H9 (cell line): ENCODE results near the gene KANK2. TPM values are rescaled to one million over a fixed set of nuclear protein-coding genes. Genes with fewer than 3 reads are reported as not detected.

Source experiments
- DNase-seq: peaks from one replicate; pipeline ENCODE4 v3.0.0-alpha.2; 2017
- H2AFZ ChIP-seq: one replicate; pipeline ENCODE4 v1.6.1; 2013; ENCODE audit warnings: mild to moderate bottlenecking, low read length, control low read depth, moderate library complexity
- H2AK5ac ChIP-seq: 2 replicates; pipeline ENCODE4 v1.6.1; 2013; ENCODE audit warnings: low read length, control low read depth, mixed read lengths; ENCODE audit not compliant: insufficient read length
- H2BK120ac ChIP-seq: one replicate; pipeline ENCODE4 v1.6.1; 2013; ENCODE audit warnings: low read depth, mild to moderate bottlenecking, low read length, control low read depth, inconsistent platforms; ENCODE audit not compliant: poor library complexity, severe bottlenecking
- H2BK12ac ChIP-seq: 2 replicates; pipeline ENCODE4 v1.6.1; 2013; ENCODE audit warnings: low read length, control low read depth, mixed read lengths, low read depth; ENCODE audit not compliant: insufficient read length
- H2BK15ac ChIP-seq: 2 replicates; pipeline ENCODE4 v1.6.1; 2013; ENCODE audit warnings: low read depth, low read length, control low read depth
- H2BK20ac ChIP-seq: one replicate; pipeline ENCODE4 v1.6.1; 2013; ENCODE audit warnings: low read depth, mild to moderate bottlenecking, low read length, control low read depth, inconsistent platforms; ENCODE audit not compliant: poor library complexity, severe bottlenecking
- H2BK5ac ChIP-seq: 2 replicates; pipeline ENCODE4 v1.6.1; 2013; ENCODE audit warnings: low read length, control low read depth, mixed read lengths; ENCODE audit not compliant: insufficient read length
- H3K14ac ChIP-seq: 2 replicates; pipeline ENCODE4 v1.6.1; 2013; ENCODE audit warnings: low read length, control low read depth; ENCODE audit not compliant: insufficient read depth
- H3K18ac ChIP-seq: 2 replicates; pipeline ENCODE4 v1.6.1; 2013; ENCODE audit warnings: low read depth, mild to moderate bottlenecking, mixed read lengths, low read length, control low read depth; ENCODE audit not compliant: insufficient read length
- H3K23ac ChIP-seq: 2 replicates; pipeline ENCODE4 v1.6.1; 2013; ENCODE audit warnings: low read length, control low read depth, mixed read lengths, low read depth; ENCODE audit not compliant: insufficient read length
- H3K23me2 ChIP-seq: 2 replicates; pipeline ENCODE4 v1.6.1; 2013; ENCODE audit warnings: low read depth, mild to moderate bottlenecking, mixed read lengths, low read length, control low read depth; ENCODE audit not compliant: insufficient read length, poor library complexity, severe bottlenecking
- H3K27ac ChIP-seq: 2 replicates; pipeline ENCODE4 v1.5.1; 2013; ENCODE audit warnings: low read length, control low read depth, mixed read lengths, low read depth; ENCODE audit not compliant: insufficient read length
- H3K27me3 ChIP-seq: 2 replicates; pipeline ENCODE4 v1.6.1; 2013; ENCODE audit warnings: low read length, control low read depth, inconsistent platforms; ENCODE audit not compliant: insufficient read depth
- H3K4ac ChIP-seq: 2 replicates; pipeline ENCODE4 v1.6.1; 2013; ENCODE audit warnings: low read depth, mild to moderate bottlenecking, control low read depth, inconsistent platforms, low read length, moderate library complexity
- H3K4me1 ChIP-seq: 2 replicates; pipeline ENCODE4 v1.6.1; 2013; ENCODE audit warnings: low read length, control low read depth, inconsistent platforms; ENCODE audit not compliant: insufficient read depth
- H3K4me2 ChIP-seq: 2 replicates; pipeline ENCODE4 v1.6.1; 2013; ENCODE audit warnings: low read length, control low read depth, mixed read lengths; ENCODE audit not compliant: insufficient read length, insufficient read depth
- H3K56ac ChIP-seq: 2 replicates; pipeline ENCODE4 v1.6.1; 2013; ENCODE audit warnings: low read depth, mild to moderate bottlenecking, mixed read lengths, low read length, control low read depth; ENCODE audit not compliant: insufficient read length
- H3K79me1 ChIP-seq: 2 replicates; pipeline ENCODE4 v1.6.1; 2013; ENCODE audit warnings: low read depth, mild to moderate bottlenecking, moderate library complexity, low read length, control low read depth, inconsistent platforms; ENCODE audit not compliant: insufficient read depth, poor library complexity, severe bottlenecking
- H3K79me2 ChIP-seq: 2 replicates; pipeline ENCODE4 v1.6.1; 2013; ENCODE audit warnings: low read length, control low read depth, inconsistent platforms; ENCODE audit not compliant: insufficient read depth
- H3K9ac ChIP-seq: 2 replicates; pipeline ENCODE4 v1.6.1; 2013; ENCODE audit warnings: low read length, control low read depth, mixed read lengths; ENCODE audit not compliant: insufficient read length; ENCODE audit errors: extremely low read depth
- H3K9me3 ChIP-seq: one replicate; pipeline ENCODE4 v1.6.1; 2013; ENCODE audit warnings: low read depth, low read length, inconsistent platforms; ENCODE audit not compliant: control insufficient read depth
- H3T11ph ChIP-seq: one replicate; pipeline ENCODE4 v1.6.1; 2013; ENCODE audit warnings: mild to moderate bottlenecking, low read length, control low read depth, inconsistent platforms
- H4K20me1 ChIP-seq: one replicate; pipeline ENCODE4 v1.6.1; 2013; ENCODE audit not compliant: control insufficient read depth, insufficient read length, insufficient read depth
- H4K5ac ChIP-seq: 2 replicates; pipeline ENCODE4 v1.6.1; 2013; ENCODE audit warnings: low read depth, mild to moderate bottlenecking, mixed read lengths, low read length, control low read depth; ENCODE audit not compliant: insufficient read length
- H4K8ac ChIP-seq: replicated peaks from 2 replicates; pipeline ENCODE4 v1.6.1; 2013; ENCODE audit warnings: low read length, control low read depth, mixed read lengths, low read depth; ENCODE audit not compliant: insufficient read length
- H4K91ac ChIP-seq: 2 replicates; pipeline ENCODE4 v1.6.1; 2013; ENCODE audit warnings: low read depth, mild to moderate bottlenecking, moderate library complexity, mixed read lengths, low read length, control low read depth; ENCODE audit not compliant: insufficient read length
- H3K27ac Mint-ChIP-seq, 3 experiments: 2 replicates in 2 of 3; 3 replicates in 1 of 3; pipeline ENCODE4 v1.8.0; 2020 to 2021; ENCODE audit warnings: mixed read lengths in 3 of 3, mild to moderate bottlenecking in 1 of 3, moderate library complexity in 1 of 3
- H3K27me3 Mint-ChIP-seq: 2 replicates; pipeline ENCODE4 v1.8.0; 2021; ENCODE audit warnings: low read depth, mild to moderate bottlenecking, moderate library complexity, mixed read lengths
- H3K36me3 Mint-ChIP-seq, 3 experiments: 2 replicates in 2 of 3; 3 replicates in 1 of 3; pipeline ENCODE4 v1.8.0; 2020 to 2021; ENCODE audit warnings: low read depth in 3 of 3, mixed read lengths in 3 of 3; ENCODE audit not compliant: insufficient read depth in 1 of 3
- H3K4me1 Mint-ChIP-seq, 2 experiments: 2 replicates each; pipeline ENCODE4 v1.8.0; 2020; ENCODE audit warnings: mixed read lengths in 2 of 2
- H3K4me3 Mint-ChIP-seq, 2 experiments: 2 replicates in 1 of 2; 3 replicates in 1 of 2; pipeline ENCODE4 v1.8.0; 2020 to 2021; ENCODE audit warnings: mild to moderate bottlenecking in 2 of 2, mixed read lengths in 2 of 2, moderate library complexity in 1 of 2
- H3K9me3 Mint-ChIP-seq, 2 experiments: 2 replicates in 1 of 2; 3 replicates in 1 of 2; pipeline ENCODE4 v1.8.0; 2020; ENCODE audit warnings: mild to moderate bottlenecking in 2 of 2, mixed read lengths in 2 of 2, moderate library complexity in 1 of 2
- CTCF ChIP-seq: fragments of 200-600 bp; sonication (generic); conservative IDR thresholded peaks from 3 replicates; pipeline ENCODE4 v1.8.0; 2021; ENCODE audit warnings: antibody characterized with exemption, mild to moderate bottlenecking
- WGBS: extraction: QIAGEN DNeasy Blood & Tissue Kit; methylation state at CpG from one replicate; pipeline ENCODE4 v1.1.7; 2013; ENCODE audit warnings: missing lambda C conversion rate, low lambda C conversion rate, mixed read lengths; ENCODE audit not compliant: insufficient read length; ENCODE audit errors: extremely low coverage; 5-methylcytosine and 5-hydroxymethylcytosine counted together
- total RNA-seq: library from RNA; stranded (reverse); gene quantifications from 2 replicates; pipeline ENCODE4 v1.2.1, GENCODE V29; 2021

Gene KANK2
- total RNA-seq, 1 experiment from 2014 or later, result 42.0 TPM

GRCh38 chr19:11243798-11244169 is 46.4 kb upstream of the KANK2 start:
- no peak overlapping the region for H3K14ac ChIP-seq
- no peak overlapping the region for H3T11ph ChIP-seq
- no peaks in the 10 kb centered on the region for H3K23me2 ChIP-seq
- DNase-seq, result no peak
- H4K91ac ChIP-seq, result no peak overlapping the region
- H2BK20ac ChIP-seq, result no peak overlapping the region
- no peaks in the 10 kb centered on the region for H3K27me3 ChIP-seq
- no peaks in the 10 kb centered on the region for H3K9me3 ChIP-seq
- no peak overlapping the region for H2AFZ ChIP-seq
- no peak overlapping the region for H2BK15ac ChIP-seq
- H3K4me3 Mint-ChIP-seq, result peak overlapping the region in 1 of 2 experiments; percentile 63; a peak in 3 of 5 replicates
- H2AK5ac ChIP-seq, result no peak overlapping the region
- no peak overlapping the region for H3K18ac ChIP-seq
- no peak overlapping the region for H3K56ac ChIP-seq
- no peak overlapping the region for H3K27ac ChIP-seq
- TF ChIP-seq CTCF, result no peak
- H3K23ac ChIP-seq, result no peak overlapping the region
- H3K4me1 ChIP-seq, result no peaks in the 10 kb centered on the region
- H3K79me2 ChIP-seq, result no peaks in the 10 kb centered on the region
- no peak overlapping the region for H2BK120ac ChIP-seq
- peaks cover 3% of the 10 kb centered on the region; the same call in 1 of the 2 replicates for H3K27me3 Mint-ChIP-seq
- H3K4ac ChIP-seq, result no peak overlapping the region
- no peak overlapping the region for H3K9ac ChIP-seq
- H4K8ac ChIP-seq, result no peak overlapping the region
- no peaks in the 10 kb centered on the region for H3K79me1 ChIP-seq
- H3K27ac Mint-ChIP-seq, result no peak overlapping the region
- no peak overlapping the region for H2BK5ac ChIP-seq
- no peaks in the 10 kb centered on the region for H3K9me3 Mint-ChIP-seq
- H3K4me2 ChIP-seq, result peak overlapping the region; percentile 49
- H2BK12ac ChIP-seq, result no peak overlapping the region
- peaks cover 2% of the 10 kb centered on the region for H4K20me1 ChIP-seq
- H3K36me3 Mint-ChIP-seq, result peaks cover 16 to 47% (median 47%) of the 10 kb centered on the region in 3 experiments
- no CpG with 5 or more reads among the region's 7 CpGs for WGBS
- peaks cover 0 to 8% of the 10 kb centered on the region in 2 experiments; a peak in 3 of 4 replicates for H3K4me1 Mint-ChIP-seq
- H4K5ac ChIP-seq, result no peak overlapping the region
